Fibroblast of skin of right biceps (primary cell): ENCODE measurements around the gene USP6NL.
A peak's percentile ranks its signal among the peaks of the same experiment; 100 is the strongest.

Experiments used
- DNase-seq: peaks from one replicate; pipeline ENCODE4 v3.0.0-alpha.2; 2013

Gene USP6NL

DNA sequence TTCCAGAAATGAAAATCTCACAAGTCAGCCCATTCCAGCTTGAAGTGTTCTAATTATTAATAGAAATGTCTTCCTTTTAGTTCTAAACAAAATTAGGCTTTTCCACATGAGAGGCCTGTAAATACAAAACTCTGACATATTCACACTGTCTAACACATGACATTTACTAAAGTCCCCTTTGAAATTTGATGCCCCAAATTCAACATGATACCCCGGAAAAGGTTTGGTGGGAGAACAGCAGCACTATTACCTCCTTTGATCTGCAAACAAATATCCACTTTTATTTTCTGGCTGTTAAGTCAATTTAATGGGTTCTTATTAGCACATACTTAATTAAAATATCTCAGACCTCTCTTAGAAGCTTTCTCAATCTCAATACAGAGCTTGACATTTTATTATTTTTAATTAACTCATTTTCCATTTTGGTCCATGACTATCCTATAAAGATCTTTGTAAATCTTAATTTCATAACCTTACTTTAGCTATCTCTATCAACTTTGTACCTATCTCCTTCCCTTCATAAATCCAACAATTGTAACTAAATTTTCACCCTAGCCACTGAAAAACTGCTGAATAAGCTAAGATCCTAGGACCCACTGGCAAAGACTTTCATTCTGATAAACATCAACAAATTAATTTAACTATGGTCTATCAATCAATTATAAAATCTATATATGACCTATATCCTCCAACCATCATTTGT is 63.2 kb downstream of the USP6NL start:
- DNase-seq, result no peak

DNA sequence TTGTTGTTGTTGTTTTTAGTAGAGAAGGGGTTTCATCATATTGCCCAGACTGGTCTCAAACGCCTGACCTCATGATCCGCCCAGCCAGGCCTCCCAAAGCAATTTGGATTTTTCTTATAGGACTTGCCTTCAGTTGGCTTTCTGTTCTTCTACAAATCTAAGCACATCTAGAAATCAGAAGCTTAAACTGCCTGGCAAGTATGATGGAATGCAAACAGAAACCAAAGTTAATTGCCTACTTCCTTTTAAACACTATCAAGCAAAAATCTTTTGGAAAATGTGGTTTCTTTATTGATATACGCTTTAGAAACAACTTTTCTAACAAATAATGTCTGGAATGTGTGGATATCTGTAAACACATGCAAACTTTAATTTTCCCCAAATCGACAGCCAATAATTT is 64.9 kb downstream of the USP6NL start:
- DNase-seq, result peak; percentile 49

GRCh38 chr10:11541296-11541695 is 70.2 kb downstream of the USP6NL start:
- no peak for DNase-seq

GRCh38 chr10:11539191-11539868 is 72.1 kb downstream of the USP6NL start:
- DNase-seq, result peak; percentile 64

DNA sequence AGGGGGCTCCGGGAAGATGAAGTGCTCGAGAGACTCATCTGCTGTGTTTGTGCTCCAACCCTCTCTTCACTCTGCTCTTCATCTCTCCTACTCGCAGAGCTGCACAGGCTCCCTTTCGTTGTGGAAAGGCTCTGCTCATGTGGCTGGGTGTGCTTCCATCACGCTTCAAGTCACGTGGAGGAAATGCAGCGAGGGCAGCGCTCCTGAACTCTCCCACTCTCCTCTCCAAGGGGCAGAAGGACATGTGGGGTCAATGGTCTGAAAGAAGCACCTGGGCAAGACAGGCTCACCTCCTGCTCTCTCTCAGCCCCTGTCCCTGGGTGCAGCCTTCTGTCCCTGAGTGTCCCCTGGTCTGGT is 72.6 kb downstream of the USP6NL start:
- DNase-seq, result no peak

GRCh38 chr10:11536228-11536627 is 75.2 kb downstream of the USP6NL start:
- DNase-seq, result no peak

- DNase-seq, result no peak
Measured at GRCh38 chr10:11535346-11535959, 76.0 kb downstream of the USP6NL start.

- DNase-seq, result peak; percentile 15
Measured at GRCh38 chr10:11533328-11533781, 78.1 kb downstream of the USP6NL start.

DNA sequence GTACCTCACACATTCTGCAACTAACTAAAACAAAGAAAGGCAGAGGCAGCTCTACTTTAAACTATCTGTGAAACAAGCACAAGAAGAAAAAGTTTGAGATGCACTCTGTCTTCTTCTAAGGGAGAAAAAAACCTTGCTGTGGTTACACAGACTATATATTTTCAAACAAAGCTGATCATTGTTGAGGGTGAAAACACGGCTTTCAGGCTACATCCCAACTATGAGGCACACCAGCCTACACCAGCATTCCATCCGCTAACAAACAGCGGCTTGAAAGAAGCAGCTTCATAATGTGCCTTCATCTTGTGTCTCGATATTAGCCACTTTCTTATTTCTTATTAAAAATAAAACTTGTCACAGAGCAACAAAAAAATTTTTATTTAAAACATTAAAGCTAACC is 79.1 kb downstream of the USP6NL start:
- peak; percentile 16 for DNase-seq

DNA sequence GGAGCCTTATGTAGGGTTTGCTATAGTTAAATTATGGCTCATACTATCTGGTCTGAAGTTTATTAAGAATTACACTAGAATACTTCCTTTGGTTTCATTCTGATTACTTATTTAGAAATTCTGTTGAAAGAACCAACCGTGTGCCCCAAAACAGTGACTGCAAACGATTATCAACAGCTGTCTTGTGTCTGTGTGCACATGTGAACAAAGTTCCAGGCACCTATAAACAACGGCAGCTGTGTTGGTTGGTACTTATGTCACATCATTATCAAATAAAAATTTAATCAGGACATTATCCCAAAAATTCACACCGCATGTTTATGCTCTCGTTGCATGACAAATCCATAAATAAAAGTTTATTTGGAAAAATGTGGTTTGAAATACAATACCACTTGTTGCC is 80.6 kb downstream of the USP6NL start:
- no peak for DNase-seq

- no peak for DNase-seq
Measured at GRCh38 chr10:11529276-11529903, 82.1 kb downstream of the USP6NL start.

GRCh38 chr10:11528286-11528685 is 83.2 kb downstream of the USP6NL start:
- DNase-seq, result no peak

DNA sequence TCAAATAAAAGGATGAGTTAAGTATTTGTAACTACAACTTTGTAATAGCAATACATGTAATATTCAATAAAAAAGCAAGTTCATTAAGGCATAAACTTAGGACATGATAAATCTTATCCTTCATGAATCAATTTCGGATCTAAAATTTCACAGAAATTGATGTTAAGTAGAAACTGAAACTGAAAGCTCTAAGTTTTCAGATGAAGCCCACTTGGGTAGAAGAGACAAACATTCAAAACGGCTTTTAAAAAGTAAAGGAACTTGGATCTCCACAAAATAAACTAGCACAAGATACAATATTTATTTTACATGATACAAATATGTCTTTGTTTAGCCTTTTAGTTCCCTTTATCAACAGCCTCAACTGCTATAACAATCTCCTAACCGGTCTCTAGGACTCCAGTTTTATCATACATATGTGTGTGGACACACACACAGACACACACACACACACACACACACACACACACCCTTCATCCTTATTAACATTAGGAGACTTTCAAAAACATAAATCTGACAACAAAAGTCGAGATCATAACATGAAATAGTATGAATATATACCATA is 83.7 kb downstream of the USP6NL start:
- no peak for DNase-seq

DNA sequence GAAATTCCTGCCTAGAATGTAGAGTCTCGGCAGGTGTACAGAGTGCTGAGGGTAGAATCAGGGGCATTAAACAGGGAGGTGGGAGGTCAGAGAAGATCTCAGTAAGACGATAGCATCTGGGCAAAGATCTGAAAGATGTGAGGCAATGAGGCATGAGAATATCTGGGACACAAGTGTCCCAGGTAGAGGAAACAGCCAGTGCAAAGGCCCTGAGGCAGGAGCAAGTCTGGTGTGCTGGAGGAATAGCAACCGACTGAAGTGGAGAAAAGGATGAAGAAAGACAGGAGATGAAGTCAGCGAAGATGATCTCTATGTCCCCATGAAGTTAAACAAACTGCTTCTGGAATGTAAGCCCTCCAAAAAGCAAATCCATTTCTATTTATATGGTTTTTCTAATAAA is 84.4 kb downstream of the USP6NL start:
- DNase-seq, result no peak

DNA sequence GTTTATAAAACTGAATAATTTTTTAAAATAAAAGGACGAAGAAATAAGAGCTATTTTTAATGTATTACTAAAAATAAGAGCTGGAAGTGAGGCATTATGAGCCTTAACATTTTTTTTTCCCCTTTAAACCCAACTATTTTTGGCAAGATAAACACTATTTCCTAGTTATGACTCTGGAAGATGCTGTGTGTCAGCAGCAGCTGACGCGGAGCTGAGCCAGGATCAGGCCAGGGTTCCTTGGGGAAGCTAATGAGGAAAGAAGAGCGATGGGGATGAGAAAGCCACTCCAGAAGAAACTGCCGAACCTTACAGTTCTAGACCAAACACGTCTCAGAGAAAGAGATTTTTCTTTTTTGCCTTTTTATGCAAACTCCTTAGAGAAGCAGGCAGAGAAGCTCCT is 85.9 kb downstream of the USP6NL start:
- peak; percentile 24 for DNase-seq

DNA sequence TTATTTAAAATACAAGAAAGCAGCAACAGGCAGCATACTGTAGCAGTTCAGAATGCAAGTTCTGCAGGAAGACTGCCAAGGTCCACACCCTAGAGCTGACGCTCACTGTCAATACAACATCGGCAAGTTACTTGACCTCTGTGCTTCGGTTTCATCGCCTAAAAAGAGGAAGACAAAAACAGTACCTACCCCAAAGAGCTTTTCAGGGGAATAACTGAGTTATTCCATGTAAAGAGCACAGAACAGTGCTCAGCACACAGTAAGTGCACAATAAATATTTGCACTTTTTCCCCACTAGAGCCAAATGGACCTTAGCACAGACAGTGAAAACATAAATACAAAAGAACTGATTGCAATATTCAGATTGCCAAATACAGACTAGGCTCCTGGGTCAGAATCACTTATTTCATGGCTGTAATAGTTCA is 88.6 kb downstream of the USP6NL start:
- DNase-seq, result no peak

GRCh38 chr10:11521860-11522259 is 89.6 kb downstream of the USP6NL start:
- peak; percentile 19 for DNase-seq

DNA sequence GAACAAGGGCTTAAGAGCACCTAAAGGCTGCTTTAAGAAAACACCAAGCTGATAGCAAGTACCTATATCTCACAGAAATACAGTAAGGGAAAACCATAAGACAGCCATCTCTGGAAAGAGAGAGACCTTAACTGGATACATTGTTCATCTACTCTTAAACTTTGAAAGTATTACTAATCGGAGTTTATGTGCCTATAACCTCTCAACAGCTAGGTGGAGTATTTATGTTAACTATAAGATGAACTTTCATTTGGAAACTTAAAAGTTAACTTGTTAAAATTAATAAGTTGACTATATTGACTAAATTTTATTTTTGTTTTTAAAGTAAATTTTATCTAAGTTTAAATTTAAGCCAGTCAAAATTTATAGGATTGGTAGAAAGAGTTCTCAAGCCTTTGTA is 90.6 kb downstream of the USP6NL start:
- no peak for DNase-seq

DNA sequence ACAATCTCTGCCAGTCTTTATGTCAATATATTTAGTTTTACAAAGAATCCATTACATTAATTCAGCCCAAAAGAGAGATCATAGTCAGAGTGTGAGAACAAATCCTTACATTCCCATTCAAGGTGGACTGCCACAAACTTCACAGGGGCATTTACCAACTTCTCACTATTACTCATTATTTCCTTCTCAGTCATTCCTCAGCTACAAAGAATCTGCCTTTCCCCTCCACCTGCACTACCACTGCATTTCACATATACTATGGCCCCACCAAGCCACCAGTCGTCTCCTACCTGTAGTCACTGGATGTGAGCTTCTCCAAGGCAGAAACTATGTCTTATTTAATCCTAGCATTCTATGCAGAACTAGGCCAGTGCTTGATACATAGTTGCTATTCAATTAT is 94.3 kb downstream of the USP6NL start:
- no peak for DNase-seq

GRCh38 chr10:11516431-11516746 is 95.1 kb downstream of the USP6NL start:
- DNase-seq, result no peak

DNA sequence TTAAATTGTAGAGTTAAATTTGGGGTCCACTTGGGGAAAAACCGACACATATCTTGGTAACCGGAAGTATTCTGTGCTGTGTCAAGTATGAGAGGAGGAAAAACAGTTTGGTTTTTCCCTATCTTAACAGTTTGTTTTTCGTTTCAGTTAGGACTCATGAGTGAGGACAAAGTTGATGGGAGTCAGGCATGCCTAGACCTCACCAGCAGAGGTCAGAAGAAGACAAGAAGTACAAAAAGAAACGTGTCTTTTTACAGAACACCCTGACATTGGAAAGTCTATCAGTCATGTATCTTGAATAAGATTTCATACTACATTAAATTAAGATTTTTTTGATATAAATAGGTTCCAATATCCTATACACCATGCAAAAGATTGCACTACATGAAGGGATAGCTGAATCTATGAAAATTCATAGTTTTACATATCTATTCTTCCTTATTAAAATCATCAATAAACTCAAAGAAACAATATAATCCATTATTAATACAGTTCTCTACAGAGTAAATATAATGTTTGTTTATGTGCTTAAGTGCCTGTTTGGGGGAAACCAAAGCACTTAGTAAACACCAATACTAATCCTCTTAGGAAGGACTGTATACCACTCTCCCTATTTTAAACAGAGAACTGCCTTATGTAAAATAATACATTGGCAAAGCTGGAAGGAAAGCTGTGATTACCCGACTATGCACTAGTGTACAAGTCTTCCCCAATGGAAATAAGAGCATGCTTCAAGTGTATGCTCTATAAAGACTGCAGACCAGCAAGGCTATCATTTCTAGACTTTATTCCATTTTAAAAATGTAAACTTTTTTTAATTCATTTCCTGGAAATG is 95.6 kb downstream of the USP6NL start:
- DNase-seq, result peak; percentile 60

- no peak for DNase-seq
Measured at GRCh38 chr10:11513727-11514126, 97.7 kb downstream of the USP6NL start.

DNA sequence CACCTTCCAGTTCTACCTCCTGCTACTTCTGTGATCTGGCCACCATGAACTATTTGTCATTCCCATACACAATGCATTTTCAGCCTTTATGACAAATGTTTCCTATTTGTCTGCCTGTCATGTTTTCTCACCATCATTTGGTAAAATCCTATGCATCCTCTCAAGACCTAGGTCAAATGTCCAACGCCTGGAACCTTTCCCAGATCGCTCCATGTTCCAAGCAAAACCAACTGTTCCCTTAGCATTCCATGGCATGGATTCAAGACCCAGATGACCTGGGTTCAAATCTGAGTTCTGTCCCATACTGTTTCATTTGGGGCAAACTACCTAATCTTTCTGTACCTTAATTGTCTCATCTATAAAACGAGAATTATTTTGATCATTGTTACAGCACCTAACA is 98.9 kb downstream of the USP6NL start:
- no peak for DNase-seq
